Rectal smooth muscle tissue (tissue), 1 donor: ENCODE data around the gene BBS9.

Experiments used
- H3K27ac ChIP-seq: one replicate; pipeline ENCODE4 v1.7.0; 2013; ENCODE audit warnings: low read depth, low read length, inconsistent platforms
- H3K27me3 ChIP-seq: one replicate; pipeline ENCODE4 v1.7.0; 2013; ENCODE audit warnings: low read length; ENCODE audit not compliant: control insufficient read depth, insufficient read depth
- H3K36me3 ChIP-seq: one replicate; pipeline ENCODE4 v1.7.0; 2013; ENCODE audit warnings: low read length; ENCODE audit not compliant: control insufficient read depth, insufficient read depth
- H3K4me1 ChIP-seq: one replicate; pipeline ENCODE4 v1.7.0; 2013; ENCODE audit warnings: low read length; ENCODE audit not compliant: control insufficient read depth, insufficient read depth
- H3K4me3 ChIP-seq: one replicate; pipeline ENCODE4 v1.7.0; 2013; ENCODE audit warnings: low read length
- H3K9ac ChIP-seq: one replicate; pipeline ENCODE4 v1.7.0; 2013; ENCODE audit warnings: low read length

The BBS9 gene

DNA sequence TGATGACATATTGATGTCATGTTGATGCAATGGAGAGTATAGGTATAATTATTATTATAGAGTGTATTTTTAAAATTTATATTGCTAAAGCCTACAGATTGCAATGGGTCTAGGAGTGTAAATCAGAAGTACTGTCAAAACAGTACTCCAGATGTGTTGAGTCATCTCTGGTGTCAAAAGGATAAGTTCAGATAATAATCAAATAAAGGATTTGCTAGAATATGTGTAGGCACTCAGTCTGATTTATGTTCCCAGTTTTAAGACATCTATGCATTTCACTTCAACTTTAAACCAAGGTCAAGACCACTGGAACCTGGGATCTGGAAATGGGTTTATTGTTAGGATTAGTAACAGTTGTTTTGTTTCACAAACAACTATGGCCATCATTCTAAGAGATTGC lies 433.6 kb downstream of the BBS9 start:
- no peak overlapping the region for H3K9ac ChIP-seq
- no peaks in the 10 kb centered on the region for H3K27me3 ChIP-seq
- no peak overlapping the region for H3K27ac ChIP-seq
- no peaks in the 10 kb centered on the region for H3K4me1 ChIP-seq
- no peak overlapping the region for H3K4me3 ChIP-seq
- H3K36me3 ChIP-seq, result no peaks in the 10 kb centered on the region

DNA sequence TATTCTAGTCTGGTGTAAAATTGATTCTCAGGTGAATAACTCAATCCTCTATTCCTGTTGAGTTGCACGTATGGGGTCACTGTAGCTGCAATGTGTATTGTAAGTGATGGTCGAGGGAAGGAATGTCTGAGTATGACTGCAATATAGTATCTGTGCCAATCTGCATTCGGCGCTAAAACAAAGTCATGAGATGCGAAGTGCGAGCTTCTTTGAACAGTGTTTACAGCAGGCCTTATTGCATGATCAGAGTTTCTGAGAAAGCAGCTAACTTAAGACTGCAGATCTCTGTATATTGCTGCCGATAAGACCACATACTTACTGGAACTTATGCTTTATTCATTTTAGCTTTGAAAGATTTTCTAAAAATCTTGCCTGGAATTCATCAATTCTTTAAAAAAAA lies 434.3 kb downstream of the BBS9 start:
- Histone ChIP-seq H3K27ac (no peak overlapping the region), H3K4me3 (no peak overlapping the region), H3K36me3 (no peaks in the 10 kb centered on the region), H3K4me1 (no peaks in the 10 kb centered on the region), H3K27me3 (no peaks in the 10 kb centered on the region), H3K9ac (no peak overlapping the region)

DNA sequence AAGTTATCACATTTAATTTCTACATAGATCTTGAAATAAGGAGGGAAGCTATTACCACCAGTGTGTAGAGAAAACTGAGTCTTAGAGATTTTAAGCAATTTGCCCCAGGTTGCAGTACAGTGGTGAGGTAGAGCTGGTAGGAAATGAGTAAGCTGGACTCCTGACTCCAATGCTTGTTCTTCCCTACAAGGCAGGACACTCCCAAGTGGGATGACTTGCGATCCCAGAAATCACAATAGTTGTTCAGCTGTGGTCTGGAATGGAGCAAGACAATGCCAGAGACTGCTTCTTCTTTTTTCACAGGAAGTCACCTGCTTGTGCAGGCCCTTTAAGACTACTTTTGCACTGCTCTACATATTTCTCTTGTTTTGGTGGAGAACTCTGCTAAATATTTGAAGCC lies 448.8 kb downstream of the BBS9 start:
- H3K36me3 ChIP-seq, result no peaks in the 10 kb centered on the region
- no peak overlapping the region for H3K9ac ChIP-seq
- no peaks in the 10 kb centered on the region for H3K4me1 ChIP-seq
- no peak overlapping the region for H3K27ac ChIP-seq
- H3K4me3 ChIP-seq, result no peak overlapping the region
- H3K27me3 ChIP-seq, result no peaks in the 10 kb centered on the region

DNA sequence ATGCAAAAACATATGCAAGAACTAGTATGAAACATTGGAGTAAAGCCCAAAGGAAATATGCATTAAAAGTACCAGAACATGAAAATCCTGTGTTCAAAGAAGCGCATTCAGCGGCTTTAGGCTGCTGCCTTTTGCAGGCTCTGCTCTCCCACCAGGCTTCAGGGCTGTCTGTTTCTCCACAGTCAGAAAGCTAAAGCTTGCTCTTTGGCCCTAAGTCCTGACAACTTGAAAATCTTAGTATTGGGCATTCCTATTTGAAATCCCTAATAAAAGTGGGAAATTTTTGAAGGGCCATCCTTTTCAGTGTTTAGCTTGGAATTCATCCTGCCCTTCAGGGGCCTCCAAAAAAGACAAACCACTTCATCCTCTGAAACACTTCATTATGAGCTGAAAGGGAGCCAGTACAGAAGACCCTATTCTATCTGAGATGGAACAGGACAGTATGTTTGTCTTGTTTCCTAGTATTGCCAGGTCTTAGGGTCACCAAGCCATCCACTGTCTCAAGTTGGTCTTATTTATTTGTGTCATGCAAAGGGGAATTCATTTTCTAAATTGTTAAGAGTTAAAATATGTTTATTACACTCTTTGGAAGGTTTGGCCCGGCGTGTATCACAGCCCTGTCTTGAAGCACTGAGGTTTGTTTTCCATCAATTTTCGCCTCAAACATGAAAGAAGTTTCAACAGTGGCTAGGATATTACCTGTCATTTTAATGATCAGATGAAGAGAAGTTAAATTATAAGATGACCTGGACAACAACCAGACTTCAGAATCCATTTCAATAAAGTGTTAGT lies 449.7 kb downstream of the BBS9 start:
- H3K27ac ChIP-seq, result no peak overlapping the region
- H3K36me3 ChIP-seq, result no peaks in the 10 kb centered on the region
- no peaks in the 10 kb centered on the region for H3K4me1 ChIP-seq
- no peaks in the 10 kb centered on the region for H3K27me3 ChIP-seq
- H3K9ac ChIP-seq, result no peak overlapping the region
- no peak overlapping the region for H3K4me3 ChIP-seq

DNA sequence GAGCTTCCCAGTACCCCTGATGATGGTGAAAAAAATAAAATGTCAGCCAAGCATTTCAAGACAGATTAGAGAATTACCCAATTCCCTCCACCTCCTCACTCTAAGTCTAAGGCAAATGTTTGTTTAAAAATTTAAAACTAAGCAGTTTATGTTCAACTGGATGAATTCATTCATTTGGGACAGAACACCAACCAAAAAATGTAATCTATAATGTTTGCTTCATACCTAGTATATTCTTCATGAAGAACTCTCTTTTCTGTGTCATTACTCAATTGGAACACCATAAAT lies 450.3 kb downstream of the BBS9 start:
- Histone ChIP-seq H3K27ac (no peak overlapping the region), H3K4me3 (no peak overlapping the region), H3K4me1 (no peaks in the 10 kb centered on the region), H3K27me3 (no peaks in the 10 kb centered on the region), H3K9ac (no peak overlapping the region), H3K36me3 (no peaks in the 10 kb centered on the region)

DNA sequence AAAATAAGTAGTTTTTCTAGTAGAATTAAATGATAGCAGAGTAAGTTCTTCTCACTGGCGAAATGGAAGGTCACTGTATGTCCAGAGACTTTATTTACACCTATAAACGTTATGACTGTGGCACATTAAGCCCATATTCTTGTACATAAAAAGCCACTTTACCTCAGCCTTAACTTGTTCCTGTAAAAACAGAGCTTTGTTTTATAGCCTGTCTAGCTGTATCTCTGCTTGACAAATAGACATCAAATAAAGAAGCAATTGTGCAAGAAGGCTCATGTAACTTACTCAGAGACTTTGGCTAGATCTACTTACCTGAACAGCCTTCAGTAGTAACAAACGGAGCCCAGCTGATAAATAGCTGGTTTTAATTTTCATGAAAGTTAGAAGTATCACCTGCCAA lies 451.9 kb downstream of the BBS9 start:
- Histone ChIP-seq H3K36me3 (no peaks in the 10 kb centered on the region), H3K27me3 (no peaks in the 10 kb centered on the region), H3K9ac (no peak overlapping the region), H3K4me1 (no peaks in the 10 kb centered on the region), H3K4me3 (no peak overlapping the region), H3K27ac (no peak overlapping the region)

DNA sequence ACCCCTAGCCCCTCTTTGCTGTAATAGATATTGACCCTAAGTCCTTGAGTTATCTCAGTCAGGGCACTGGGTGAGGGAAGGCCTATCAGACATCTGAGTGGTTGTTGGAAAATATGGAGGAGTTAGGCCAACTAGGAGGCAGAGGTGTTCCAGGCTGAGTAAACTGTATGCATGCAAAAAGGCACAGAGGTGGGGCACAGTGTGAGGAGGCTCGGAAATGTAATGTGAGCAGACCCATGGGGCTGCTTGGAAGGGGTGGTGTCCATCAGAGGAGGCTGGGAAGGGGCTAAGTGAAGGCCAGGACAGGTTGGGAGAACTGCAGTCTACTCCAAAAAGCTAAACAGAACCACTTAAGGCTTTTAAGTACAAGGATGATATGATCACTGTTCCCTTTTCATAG lies 452.7 kb downstream of the BBS9 start:
- H3K4me1 ChIP-seq, result no peaks in the 10 kb centered on the region
- H3K27ac ChIP-seq, result no peak overlapping the region
- H3K4me3 ChIP-seq, result no peak overlapping the region
- no peak overlapping the region for H3K9ac ChIP-seq
- no peaks in the 10 kb centered on the region for H3K36me3 ChIP-seq
- no peaks in the 10 kb centered on the region for H3K27me3 ChIP-seq

DNA sequence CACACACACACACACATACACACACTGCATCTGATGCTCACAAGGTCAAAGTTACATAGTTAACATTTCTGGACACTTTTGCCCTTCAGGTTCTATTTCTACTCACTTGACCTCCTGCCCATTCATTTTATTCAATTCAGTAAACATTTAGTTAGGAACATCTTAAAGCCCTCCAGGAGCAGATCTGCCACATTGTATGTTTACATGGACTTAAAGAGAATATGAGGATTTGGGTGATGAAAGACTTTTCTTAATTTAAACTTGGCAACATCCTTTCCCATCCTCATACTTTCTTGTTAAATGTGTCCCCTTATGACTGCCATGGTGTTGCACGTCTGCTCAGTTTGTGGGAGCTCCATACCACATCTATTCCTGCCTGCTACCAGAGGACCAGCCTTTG lies 453.2 kb downstream of the BBS9 start:
- H3K27me3 ChIP-seq, result no peaks in the 10 kb centered on the region
- no peaks in the 10 kb centered on the region for H3K4me1 ChIP-seq
- no peak overlapping the region for H3K9ac ChIP-seq
- no peaks in the 10 kb centered on the region for H3K36me3 ChIP-seq
- H3K4me3 ChIP-seq, result no peak overlapping the region
- no peak overlapping the region for H3K27ac ChIP-seq

DNA sequence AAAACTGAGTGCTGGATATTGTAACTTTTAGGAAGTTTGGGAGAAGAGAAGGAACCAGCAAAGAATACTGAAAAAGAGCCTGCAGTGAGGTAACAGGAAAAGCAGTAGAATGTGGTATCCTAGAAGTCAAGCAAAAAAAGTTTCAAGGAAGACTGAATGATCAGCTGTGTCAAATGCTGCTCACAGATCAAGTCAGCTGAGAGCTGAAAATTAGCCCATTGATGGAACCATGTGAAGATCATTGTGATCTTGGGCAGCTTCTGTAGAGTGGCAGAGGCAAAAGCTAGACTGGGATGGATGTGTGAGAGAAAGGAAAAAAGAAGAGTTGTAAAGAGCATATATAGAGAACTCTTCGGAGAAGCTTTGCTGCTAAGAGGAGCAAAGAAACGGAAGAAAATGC lies 460.5 kb downstream of the BBS9 start:
- H3K4me1 ChIP-seq, result peaks cover 4% of the 10 kb centered on the region
- H3K27me3 ChIP-seq, result no peaks in the 10 kb centered on the region
- H3K9ac ChIP-seq, result no peak overlapping the region
- no peak overlapping the region for H3K27ac ChIP-seq
- H3K36me3 ChIP-seq, result no peaks in the 10 kb centered on the region
- no peak overlapping the region for H3K4me3 ChIP-seq

DNA sequence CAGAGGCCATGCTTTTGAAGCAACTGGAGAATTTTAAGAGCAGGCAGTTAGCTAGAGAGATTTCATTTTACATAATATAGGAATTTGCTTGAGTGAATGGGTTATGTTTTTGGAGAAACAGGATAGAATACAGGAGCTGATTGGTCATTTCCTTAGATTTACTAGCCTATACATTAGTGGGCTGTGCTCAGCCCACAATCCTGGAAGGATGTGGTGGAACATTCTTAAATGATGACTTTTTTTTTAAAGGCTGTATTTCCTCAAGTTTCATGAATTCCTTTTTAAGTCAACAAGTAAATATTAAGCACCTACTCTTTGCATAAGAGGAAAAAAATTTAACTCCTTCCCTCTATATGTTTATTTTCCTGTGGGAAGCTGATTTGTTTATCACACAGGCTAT lies 461.6 kb downstream of the BBS9 start:
- H3K9ac ChIP-seq, result no peak overlapping the region
- H3K4me1 ChIP-seq, result peaks cover 4% of the 10 kb centered on the region
- no peaks in the 10 kb centered on the region for H3K36me3 ChIP-seq
- H3K4me3 ChIP-seq, result no peak overlapping the region
- no peaks in the 10 kb centered on the region for H3K27me3 ChIP-seq
- H3K27ac ChIP-seq, result no peak overlapping the region

DNA sequence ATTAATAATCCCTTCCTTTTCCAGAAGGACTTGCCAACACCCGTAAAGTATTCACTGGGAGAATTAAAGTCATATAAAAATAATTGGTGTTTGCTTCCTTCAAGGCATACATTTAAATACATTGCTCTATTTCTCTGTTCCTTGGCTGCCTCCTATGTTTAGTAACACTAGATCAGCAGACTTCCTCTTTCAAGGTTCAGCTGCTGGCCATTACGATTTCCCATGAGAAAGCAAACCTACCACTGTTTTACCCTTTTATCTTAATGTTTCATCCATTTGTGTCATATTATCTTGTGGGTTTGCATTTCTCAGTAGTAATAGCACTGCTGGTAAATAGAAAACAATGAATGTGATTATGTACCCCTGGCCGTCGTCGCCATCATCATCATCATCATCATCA lies 462.1 kb downstream of the BBS9 start:
- Histone ChIP-seq H3K27ac (no peak overlapping the region), H3K27me3 (no peaks in the 10 kb centered on the region), H3K4me1 (peaks cover 4% of the 10 kb centered on the region), H3K9ac (no peak overlapping the region), H3K36me3 (no peaks in the 10 kb centered on the region), H3K4me3 (no peak overlapping the region)

DNA sequence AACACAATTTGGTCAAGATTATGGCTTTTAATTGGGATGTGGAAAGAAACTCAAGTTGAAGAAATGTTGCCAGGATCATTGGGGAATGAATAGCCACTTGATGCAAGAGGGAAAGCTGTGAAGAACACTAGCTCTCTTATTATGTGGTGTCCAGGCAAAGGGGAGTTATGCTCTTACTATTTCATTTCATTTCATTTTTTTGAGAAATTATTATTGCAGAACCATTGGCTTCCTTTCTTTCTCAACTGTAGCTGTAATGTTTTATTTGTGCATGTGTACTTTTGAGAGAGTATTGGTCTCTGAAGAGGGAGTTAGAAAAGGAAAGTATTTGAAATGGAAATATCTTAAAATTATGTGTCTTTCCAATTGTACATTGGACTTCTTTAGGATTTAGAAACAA lies 463.4 kb downstream of the BBS9 start:
- H3K4me3 ChIP-seq, result no peak overlapping the region
- no peak overlapping the region for H3K9ac ChIP-seq
- H3K27ac ChIP-seq, result no peak overlapping the region
- no peaks in the 10 kb centered on the region for H3K36me3 ChIP-seq
- peaks cover 4% of the 10 kb centered on the region for H3K4me1 ChIP-seq
- H3K27me3 ChIP-seq, result no peaks in the 10 kb centered on the region

DNA sequence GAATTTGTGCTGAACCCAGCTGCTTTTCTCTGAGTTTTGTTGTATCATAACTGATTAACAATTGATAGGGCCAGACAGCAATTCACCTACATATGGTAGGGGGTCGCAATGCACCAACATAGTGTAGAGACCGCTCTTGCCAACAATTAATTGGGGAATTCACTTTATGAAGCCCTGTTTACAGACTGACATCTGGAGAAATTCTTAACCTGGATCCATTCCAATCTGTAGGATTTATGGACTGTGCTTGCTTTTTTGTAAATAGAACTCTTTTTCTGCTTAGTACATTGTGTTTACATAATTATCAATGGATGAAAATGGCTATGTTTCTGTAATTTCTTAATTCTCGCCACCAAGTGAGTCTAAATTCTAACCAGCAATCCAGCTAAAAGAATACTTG lies 464.2 kb downstream of the BBS9 start:
- Histone ChIP-seq H3K4me3 (no peak overlapping the region), H3K36me3 (no peaks in the 10 kb centered on the region), H3K27ac (no peak overlapping the region), H3K4me1 (peaks cover 4% of the 10 kb centered on the region), H3K27me3 (no peaks in the 10 kb centered on the region), H3K9ac (no peak overlapping the region)
